ENCODE measurements around the gene IQSEC1.

Gene IQSEC1

DNA sequence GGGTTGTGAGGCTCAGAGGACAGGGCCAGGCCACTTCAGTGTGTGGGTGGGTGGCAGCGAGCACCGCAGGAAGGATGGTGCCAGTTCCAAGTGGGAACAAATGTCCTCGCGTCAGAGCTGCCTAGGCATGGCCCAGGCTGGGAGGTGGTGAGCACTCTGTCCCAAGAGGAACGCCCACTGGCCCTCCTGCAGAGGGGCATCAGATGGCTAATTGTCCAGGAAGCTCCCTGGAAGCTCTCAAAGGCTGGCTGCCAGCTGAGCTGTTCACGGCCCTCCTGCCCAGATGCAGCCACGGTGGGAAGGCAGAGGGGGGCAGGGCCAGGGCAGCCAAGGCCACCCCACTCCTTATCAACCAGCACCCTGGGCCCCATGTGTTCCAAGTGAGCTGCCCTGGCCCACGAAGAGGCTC lies 55.2 kb downstream of the IQSEC1 start:
- Histone ChIP-seq H3K4me3 (no peak overlapping the region), H3K27ac (peak overlapping the region; percentile 52 to 62)
- TF ChIP-seq, protein P1, sequence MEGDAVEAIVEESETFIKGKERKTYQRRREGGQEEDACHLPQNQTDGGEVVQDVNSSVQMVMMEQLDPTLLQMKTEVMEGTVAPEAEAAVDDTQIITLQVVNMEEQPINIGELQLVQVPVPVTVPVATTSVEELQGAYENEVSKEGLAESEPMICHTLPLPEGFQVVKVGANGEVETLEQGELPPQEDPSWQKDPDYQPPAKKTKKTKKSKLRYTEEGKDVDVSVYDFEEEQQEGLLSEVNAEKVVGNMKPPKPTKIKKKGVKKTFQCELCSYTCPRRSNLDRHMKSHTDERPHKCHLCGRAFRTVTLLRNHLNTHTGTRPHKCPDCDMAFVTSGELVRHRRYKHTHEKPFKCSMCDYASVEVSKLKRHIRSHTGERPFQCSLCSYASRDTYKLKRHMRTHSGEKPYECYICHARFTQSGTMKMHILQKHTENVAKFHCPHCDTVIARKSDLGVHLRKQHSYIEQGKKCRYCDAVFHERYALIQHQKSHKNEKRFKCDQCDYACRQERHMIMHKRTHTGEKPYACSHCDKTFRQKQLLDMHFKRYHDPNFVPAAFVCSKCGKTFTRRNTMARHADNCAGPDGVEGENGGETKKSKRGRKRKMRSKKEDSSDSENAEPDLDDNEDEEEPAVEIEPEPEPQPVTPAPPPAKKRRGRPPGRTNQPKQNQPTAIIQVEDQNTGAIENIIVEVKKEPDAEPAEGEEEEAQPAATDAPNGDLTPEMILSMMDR (IDR thresholded peaks at IDR 0.05) = no peak
- DNase-seq (ENCODE audit: low spot score) = no peak

DNA sequence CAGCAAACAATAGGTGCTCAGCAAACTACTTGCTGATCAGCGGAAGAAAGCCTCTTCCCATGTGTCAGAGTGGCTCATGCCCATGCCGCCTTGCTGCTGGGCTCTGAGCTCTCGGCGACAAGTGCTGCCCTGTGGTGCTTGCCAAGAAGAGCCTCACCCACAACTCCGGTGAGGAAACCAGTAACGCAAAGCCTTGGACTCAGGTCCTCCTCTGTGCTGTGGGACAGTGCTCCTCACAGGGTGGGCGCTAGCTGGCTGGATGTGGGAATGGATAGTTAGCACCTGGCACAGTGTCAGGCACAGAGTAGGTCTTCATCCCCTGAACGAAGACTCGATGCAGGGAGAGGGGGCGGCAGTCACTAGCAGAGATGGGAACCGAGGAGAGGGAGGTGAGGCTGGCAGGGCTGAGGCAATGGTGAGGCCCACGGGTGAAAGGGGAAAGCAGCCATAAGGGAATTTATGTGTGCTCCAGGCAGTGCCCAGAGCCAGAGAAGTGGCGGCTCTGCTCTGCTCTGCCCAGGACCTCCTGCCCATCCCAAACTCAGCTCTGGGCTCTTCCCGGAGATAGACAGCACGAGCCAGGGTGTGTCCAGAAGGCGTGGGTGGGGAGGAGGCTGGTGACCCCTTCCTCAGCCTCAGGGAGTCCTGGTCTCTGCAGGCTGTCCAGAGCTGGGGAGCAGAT lies 55.7 kb downstream of the IQSEC1 start:
- TF ChIP-seq, protein P1 (IDR thresholded peaks at IDR 0.05) = no peak
- H3K27ac ChIP-seq = peak overlapping the region; percentile 52 to 62
- H3K4me3 ChIP-seq = no peak overlapping the region
- DNase-seq (ENCODE audit: low spot score) = no peak

DNA sequence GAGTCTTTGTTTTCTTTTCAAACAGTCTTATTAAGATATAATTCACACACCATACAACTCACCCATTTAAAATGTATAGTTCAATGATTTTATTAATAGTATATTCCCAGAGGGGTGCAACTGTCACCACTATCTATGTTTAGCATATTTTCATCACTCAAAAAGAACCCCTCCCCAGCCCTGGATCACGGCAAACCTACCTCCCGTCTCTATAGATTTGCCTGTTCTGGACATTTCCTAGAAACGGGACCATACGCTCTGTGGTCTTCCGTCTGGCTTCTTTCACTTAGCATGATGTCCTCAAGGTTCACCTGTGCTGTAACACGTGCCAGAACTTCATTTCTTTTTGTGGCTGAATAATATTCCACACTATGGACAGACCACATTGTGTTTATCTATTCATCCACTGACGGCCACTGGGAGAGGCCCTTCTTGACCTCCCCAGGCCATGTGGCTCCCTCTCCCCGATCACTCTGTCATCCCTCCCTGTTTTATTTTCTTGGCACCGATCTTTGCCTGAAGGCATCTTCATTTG lies 56.4 kb downstream of the IQSEC1 start:
- Histone ChIP-seq H3K27ac (peak overlapping the region; percentile 65 to 86), H3K4me3 (no peak overlapping the region)
- TF ChIP-seq, protein P1 (IDR thresholded peaks at IDR 0.05) = no peak
- no peak for DNase-seq (ENCODE audit: low spot score)

DNA sequence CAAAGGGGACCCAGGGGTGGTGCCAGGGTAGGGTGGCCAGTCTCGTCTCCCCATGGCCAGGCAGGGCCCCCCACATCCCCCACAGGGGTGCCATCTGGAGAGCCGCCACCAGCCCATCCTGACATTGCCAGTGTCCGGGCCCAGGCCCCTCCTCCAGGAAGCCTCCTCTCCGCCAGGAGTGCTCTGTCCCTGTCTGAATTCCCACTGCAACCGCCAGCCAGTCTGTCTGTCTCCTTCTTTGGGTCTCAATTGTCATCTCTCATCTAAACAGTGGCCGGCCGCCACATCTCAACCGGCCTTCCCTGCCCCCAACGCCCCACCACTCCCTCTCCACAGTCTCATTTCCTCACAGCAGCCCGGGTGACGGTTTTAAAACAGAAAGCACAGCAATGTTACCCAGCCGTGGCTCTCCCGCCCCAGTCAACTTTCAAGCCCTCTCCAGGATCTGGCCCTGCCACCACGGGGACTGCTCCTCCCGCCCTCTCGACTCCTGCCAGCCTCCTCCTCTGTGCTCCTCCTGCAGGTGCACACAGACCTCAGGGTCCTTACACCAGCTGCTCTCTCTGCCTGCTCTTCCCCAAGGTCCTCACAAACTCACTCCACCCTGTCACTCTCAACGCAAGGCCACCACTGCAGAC lies 57.0 kb downstream of the IQSEC1 start:
- Histone ChIP-seq H3K27ac (peak overlapping the region; percentile 65 to 86), H3K4me3 (peak overlapping the region; percentile 55)
- TF ChIP-seq, protein P1 (IDR thresholded peaks at IDR 0.05) = no peak
- no peak for DNase-seq (ENCODE audit: low spot score)

DNA sequence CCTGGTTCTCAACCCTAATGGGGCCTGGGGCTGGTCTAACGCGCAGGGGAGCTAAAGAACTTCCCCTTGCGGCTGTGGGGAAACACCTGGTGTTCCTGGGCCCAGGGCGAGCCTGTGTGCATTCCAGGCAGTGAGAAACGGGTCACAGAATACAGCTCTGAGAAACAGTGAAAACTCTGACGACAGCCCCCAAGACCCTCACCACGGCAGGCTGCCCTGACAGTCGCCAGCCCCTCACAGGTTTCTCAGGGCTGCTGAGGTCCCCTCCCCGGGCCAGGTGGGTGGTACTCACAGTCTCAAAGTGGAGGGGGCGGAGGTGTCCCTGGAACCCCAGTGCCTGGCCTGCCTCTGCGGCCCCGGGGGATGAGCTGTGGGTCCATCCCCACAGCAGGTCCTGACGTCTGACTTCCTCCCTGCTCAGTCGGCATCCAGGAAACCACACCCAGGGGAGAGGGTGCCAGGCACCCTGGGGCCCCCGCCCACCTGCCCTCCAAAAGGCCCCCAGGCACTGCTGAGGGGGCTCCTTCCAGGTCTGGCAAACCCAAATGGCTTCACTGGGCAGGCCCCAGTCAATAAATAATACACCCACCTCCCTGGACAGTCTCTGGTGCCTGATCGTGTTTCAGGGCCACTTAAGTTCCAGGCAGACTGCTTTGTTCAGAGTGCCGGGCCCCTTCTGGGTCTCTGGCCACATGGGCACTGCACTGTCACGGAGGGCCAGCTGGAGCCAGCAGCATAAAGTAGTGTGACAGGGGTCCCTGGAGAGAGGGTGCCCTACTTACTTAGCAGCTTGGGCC lies 57.7 kb downstream of the IQSEC1 start:
- DNase-seq (ENCODE audit: low spot score) = no peak
- TF ChIP-seq, protein P1 (IDR thresholded peaks at IDR 0.05) = no peak
- Histone ChIP-seq H3K4me3 (peak overlapping the region; percentile 55), H3K27ac (peak overlapping the region; percentile 65 to 86)

DNA sequence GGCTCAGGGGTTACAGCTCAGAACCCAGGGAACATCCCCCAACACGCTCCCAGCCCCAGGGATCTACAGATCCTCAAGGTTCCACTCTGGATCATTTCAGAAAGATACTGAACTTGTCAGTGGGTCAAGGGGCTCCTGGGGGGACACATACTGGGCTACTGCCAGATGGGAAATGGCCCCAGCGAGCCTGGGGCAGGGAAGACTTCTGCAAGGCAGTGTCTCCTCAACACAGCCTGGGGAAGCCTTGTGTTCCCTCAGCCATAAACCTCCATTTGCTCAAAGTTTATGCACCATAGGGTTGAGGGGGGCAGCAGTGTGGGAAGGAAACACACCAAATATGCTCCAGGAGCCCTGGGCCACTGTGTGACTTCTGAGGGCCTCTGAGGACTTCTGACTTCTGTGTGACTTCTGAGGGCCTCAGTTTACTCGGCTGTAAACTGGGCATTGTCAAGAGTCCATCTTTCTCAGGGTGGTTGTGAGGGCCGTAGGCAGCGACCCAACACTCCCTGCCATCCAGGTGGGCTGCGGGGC lies 58.4 kb downstream of the IQSEC1 start:
- Histone ChIP-seq H3K27ac (peak overlapping the region; percentile 65 to 86), H3K4me3 (peak overlapping the region; percentile 55)
- TF ChIP-seq, protein P1 (IDR thresholded peaks at IDR 0.05) = no peak
- DNase-seq (ENCODE audit: low spot score) = no peak

All from coronary artery (tissue), 2 donors.